Measurements from ENCODE around the gene MOB3C. TPM values are rescaled to one million over a fixed set of nuclear protein-coding genes. Genes with fewer than 3 reads are reported as not detected.
"Not testable (repeated sequence)": the region's sequence is repeated elsewhere in the genome, so short reads cannot be mapped to it uniquely, and the experiment has no call there.

MOB3C gene
- polyA plus RNA-seq (ENCODE audit: insufficient read length in 12 of 12) = 10 to 100 TPM in 11 of 12 donors, not detected in 1; 10.9 to 15.1 (median 12.5) TPM
- long read RNA-seq, donor 1, full-length matches to known transcripts = 3 of 3 reads
- long read RNA-seq, donor 1, partial matches to known transcripts = 0 of 3 reads
- long read RNA-seq, donor 1, other reads (novel, unspliced or antisense) = 0 of 3 reads
- long read RNA-seq, donor 2, partial matches to known transcripts = 0 of 3 reads
- long read RNA-seq, donor 2, other reads (novel, unspliced or antisense) = 0 of 3 reads
- long read RNA-seq, donor 3 = 0 reads
- long read RNA-seq, donor 4, partial matches to known transcripts = 0 of 1 reads
- long read RNA-seq, donor 4, other reads (novel, unspliced or antisense) = 0 of 1 reads
- long read RNA-seq, donor 5, full-length matches to known transcripts = 11 of 11 reads
- long read RNA-seq, donor 5, partial matches to known transcripts = 0 of 11 reads
- long read RNA-seq, donor 5, other reads (novel, unspliced or antisense) = 0 of 11 reads
- long read RNA-seq, donor 6, full-length matches to known transcripts = 2 of 2 reads
- long read RNA-seq, donor 6, partial matches to known transcripts = 0 of 2 reads
- long read RNA-seq, donor 6, other reads (novel, unspliced or antisense) = 0 of 2 reads
- long read RNA-seq, donor 7, partial matches to known transcripts = 0 of 1 reads
- long read RNA-seq, donor 7, other reads (novel, unspliced or antisense) = 0 of 1 reads
- long read RNA-seq, donor 8, full-length matches to known transcripts = 6 of 6 reads
- long read RNA-seq, donor 8, partial matches to known transcripts = 0 of 6 reads
- long read RNA-seq, donor 8, other reads (novel, unspliced or antisense) = 0 of 6 reads
- long read RNA-seq, donor 9, partial matches to known transcripts = 0 of 5 reads
- long read RNA-seq, donor 9, other reads (novel, unspliced or antisense) = 0 of 5 reads
- long read RNA-seq, donor 10, partial matches to known transcripts = 0 of 3 reads
- long read RNA-seq, donor 10, other reads (novel, unspliced or antisense) = 0 of 3 reads
- long read RNA-seq, donor 11, transcript MOB3C-202 (4 exons, 2,822 nt) = major isoform, 6 of 7 reads
- long read RNA-seq, donor 11, partial matches to known transcripts = 0 of 7 reads
- long read RNA-seq, donor 11, other reads (novel, unspliced or antisense) = 0 of 7 reads

GRCh38 chr1:46616277-46617107 lies at the start of gene MOB3C:
MOB3C (minus strand) TSS chr1:46616811; CDS start chr1:46613321, 3,490 bp downstream.
- peak; percentile 87 for DNase-seq

GRCh38 chr1:46665983-46666382 lies 49.4 kb upstream of the MOB3C start:
- no peak for DNase-seq

GRCh38 chr1:46662919-46663318 lies 46.3 kb upstream of the MOB3C start:
- DNase-seq = not testable (repeated sequence)

- not testable (repeated sequence) for DNase-seq
Measured at GRCh38 chr1:46660116-46660515, 43.5 kb upstream of the MOB3C start.

- DNase-seq = no peak
Measured at GRCh38 chr1:46659307-46659870, 42.8 kb upstream of the MOB3C start.

GRCh38 chr1:46657775-46658174 lies 41.2 kb upstream of the MOB3C start:
- DNase-seq = no peak

GRCh38 chr1:46656643-46657042 lies 40.0 kb upstream of the MOB3C start:
- no peak for DNase-seq

- no peak for DNase-seq
Measured at GRCh38 chr1:46655848-46656247, 39.2 kb upstream of the MOB3C start.

GRCh38 chr1:46654698-46655097 lies 38.1 kb upstream of the MOB3C start:
- DNase-seq = not testable (repeated sequence)

- no peak for DNase-seq
Measured at GRCh38 chr1:46654012-46654411, 37.4 kb upstream of the MOB3C start.

GRCh38 chr1:46653405-46653958 lies 36.9 kb upstream of the MOB3C start:
- DNase-seq = no peak

- no peak for DNase-seq
Measured at GRCh38 chr1:46652321-46653100, 35.9 kb upstream of the MOB3C start.

GRCh38 chr1:46651152-46651551 lies 34.5 kb upstream of the MOB3C start:
- DNase-seq = not testable (repeated sequence)

- DNase-seq = no peak
Measured at GRCh38 chr1:46650491-46650890, 33.9 kb upstream of the MOB3C start.

GRCh38 chr1:46649764-46650163 lies 33.2 kb upstream of the MOB3C start:
- no peak for DNase-seq

GRCh38 chr1:46647611-46648010 lies 31.0 kb upstream of the MOB3C start:
- no peak for DNase-seq

GRCh38 chr1:46646844-46647243 lies 30.2 kb upstream of the MOB3C start:
- no peak for DNase-seq

- DNase-seq = no peak
Measured at GRCh38 chr1:46646331-46646730, 29.7 kb upstream of the MOB3C start.

GRCh38 chr1:46645815-46646214 lies 29.2 kb upstream of the MOB3C start:
- DNase-seq = no peak

- no peak for DNase-seq
Measured at GRCh38 chr1:46643368-46643775, 26.8 kb upstream of the MOB3C start.
